Cardiac atrium fibroblast (primary cell): Measurements from ENCODE around the gene SP9. TPM values are rescaled to one million over a fixed set of nuclear protein-coding genes. Genes with fewer than 3 reads are reported as not detected.

Source experiments
- total RNA-seq: library from RNA; depleted of rRNA; stranded (reverse); fragments of >200 nt; gene quantifications from 2 replicates; pipeline ENCODE4 v1.2.3, GENCODE V29; 2015

The SP9 gene
- total RNA-seq = not detected in 2 replicates

GRCh38 chr2:174334781-174335251 is at the start of gene SP9:
Gene SP9, plus strand, starts transcription at chr2:174334954. Its CDS starts 139 bp downstream, at chr2:174335093.

Other genes starting within 250 kb of the SP9 start
- 66.9 and 108 TPM in 2 replicates for gene OLA1, start 86.4 kb upstream of the SP9 start, total RNA-seq
- gene SCRN3, start 60.8 kb downstream of the SP9 start, total RNA-seq = 25.1 and 29.5 TPM in 2 replicates
- gene GPR155, start 152.1 kb downstream of the SP9 start, total RNA-seq = 2.5 and 6.0 TPM in 2 replicates